IMR-90 (cell line): ENCODE results near the gene DCAF10. TPM values are rescaled to one million over a fixed set of nuclear protein-coding genes. Genes with fewer than 3 reads are reported as not detected.

Experiments
- ATAC-seq: fragments of 200-7000 bp; cut with Tn5 transposase; 2 replicates; pipeline ENCODE4 v1.9.1; 2020; ENCODE audit warnings: low read depth, mild to moderate bottlenecking, moderate library complexity
- BruUV-seq: library from RNA; stranded (reverse); fragments of 400-500 nt; replicated peaks from 2 replicates; lab custom pipeline; 2021; lab: Mats Ljungman, UMichigan
- CTCF ChIA-PET: fragments of 300-600 bp; formaldehyde crosslinking; extraction: SDS; loops from one replicate; lab custom pipeline; 2021; ENCODE audit warnings: antibody characterized with exemption; lab: Yijun Ruan, JAX
- POLR2A ChIA-PET: fragments of 300-600 bp; sonication (Branson Sonifier 250); formaldehyde crosslinking; loops from one replicate; lab custom pipeline; 2022; ENCODE audit warnings: antibody characterized with exemption; ENCODE audit not compliant: unreplicated experiment; lab: Charles Lee
- DNase-seq: peaks from one replicate; pipeline ENCODE4 v3.0.0; 2013
- H2AFZ ChIP-seq: replicated peaks from 2 replicates; pipeline ENCODE3; 2013; ENCODE audit warnings: low read length, mild to moderate bottlenecking; ENCODE audit not compliant: poor library complexity
- H2AK5ac ChIP-seq: 2 replicates; pipeline ENCODE4 v1.6.1; 2013; ENCODE audit warnings: low read depth, low read length, inconsistent platforms
- H2AK9ac ChIP-seq: replicated peaks from 2 replicates; pipeline ENCODE3; 2013; ENCODE audit warnings: mild to moderate bottlenecking, low read depth, low read length, moderate library complexity; ENCODE audit not compliant: poor library complexity
- H2BK120ac ChIP-seq: 2 replicates; pipeline ENCODE4 v1.6.1; 2013; ENCODE audit warnings: low read depth, low read length, inconsistent platforms
- H2BK15ac ChIP-seq: 3 replicates; pipeline ENCODE4 v1.6.1; 2013; ENCODE audit warnings: low read depth, low read length, inconsistent platforms
- H2BK20ac ChIP-seq: 2 replicates; pipeline ENCODE4 v1.6.1; 2013; ENCODE audit warnings: low read depth, mild to moderate bottlenecking, inconsistent platforms, low read length, moderate library complexity
- H2BK5ac ChIP-seq: 2 replicates; pipeline ENCODE4 v1.6.1; 2013; ENCODE audit warnings: mild to moderate bottlenecking, low read depth, low read length, inconsistent platforms; ENCODE audit not compliant: poor library complexity, severe bottlenecking
- H3K14ac ChIP-seq: replicated peaks from 2 replicates; pipeline ENCODE4 v1.6.1; 2013; ENCODE audit warnings: low read depth, low read length, inconsistent platforms
- H3K18ac ChIP-seq: 2 replicates; pipeline ENCODE4 v1.6.1; 2013; ENCODE audit warnings: low read depth, low read length, control low read depth
- H3K23ac ChIP-seq: 2 replicates; pipeline ENCODE4 v1.6.1; 2013; ENCODE audit warnings: low read depth, low read length, inconsistent platforms
- H3K27ac ChIP-seq: 2 replicates; pipeline ENCODE4 v1.5.1; 2013; ENCODE audit warnings: mild to moderate bottlenecking, control low read depth, low read length; ENCODE audit not compliant: insufficient read depth
- H3K27me3 ChIP-seq: 2 replicates; pipeline ENCODE4 v1.6.1; 2013; ENCODE audit warnings: low read length; ENCODE audit not compliant: control insufficient read depth, insufficient read depth
- H3K36me3 ChIP-seq: 2 replicates; pipeline ENCODE4 v1.6.1; 2013; ENCODE audit warnings: low read length, mixed read lengths; ENCODE audit not compliant: control insufficient read depth, insufficient read depth
- H3K4ac ChIP-seq: 2 replicates; pipeline ENCODE4 v1.6.1; 2013; ENCODE audit warnings: low read depth, low read length, inconsistent platforms
- H3K4me1 ChIP-seq: 2 replicates; pipeline ENCODE4 v1.6.1; 2013; ENCODE audit warnings: low read length, mixed read lengths; ENCODE audit not compliant: control insufficient read depth, insufficient read depth
- H3K4me2 ChIP-seq: 2 replicates; pipeline ENCODE4 v1.6.1; 2013; ENCODE audit warnings: low read depth, mild to moderate bottlenecking, control low read depth, low read length, moderate library complexity
- H3K4me3 ChIP-seq: 2 replicates; pipeline ENCODE4 v1.5.1; 2013; ENCODE audit warnings: low read depth, mild to moderate bottlenecking, control low read depth, low read length, moderate library complexity; ENCODE audit not compliant: insufficient read depth
- H3K56ac ChIP-seq: 2 replicates; pipeline ENCODE4 v1.6.1; 2013; ENCODE audit warnings: low read length, inconsistent platforms; ENCODE audit not compliant: insufficient read depth; ENCODE audit errors: extremely low read depth
- H3K79me1 ChIP-seq, 2 experiments: 2 replicates each; pipeline ENCODE4 v1.6.1; 2013; ENCODE audit warnings: low read length in 2 of 2, inconsistent platforms in 1 of 2, low read depth in 1 of 2
- H3K9ac ChIP-seq: 2 replicates; pipeline ENCODE4 v1.6.1; 2013; ENCODE audit warnings: low read depth, low read length, control low read depth
- H3K9me1 ChIP-seq: 2 replicates; pipeline ENCODE4 v1.6.1; 2013; ENCODE audit warnings: low read length, inconsistent platforms; ENCODE audit not compliant: insufficient read depth
- H3K9me3 ChIP-seq: 2 replicates; pipeline ENCODE4 v1.6.1; 2013; ENCODE audit warnings: low read length; ENCODE audit not compliant: control insufficient read depth, insufficient read depth
- H4K20me1 ChIP-seq: 2 replicates; pipeline ENCODE4 v1.6.1; 2013; ENCODE audit warnings: low read length, inconsistent platforms; ENCODE audit not compliant: insufficient read depth
- H4K5ac ChIP-seq: 2 replicates; pipeline ENCODE4 v1.6.1; 2013; ENCODE audit warnings: mild to moderate bottlenecking, low read depth, low read length, control low read depth
- H4K8ac ChIP-seq, 2 experiments: 2 replicates each; pipeline ENCODE4 v1.6.1; 2013; ENCODE audit warnings: low read depth in 2 of 2, low read length in 2 of 2, control low read depth in 1 of 2, inconsistent platforms in 1 of 2
- H4K91ac ChIP-seq: 2 replicates; pipeline ENCODE4 v1.6.1; 2013; ENCODE audit warnings: low read depth, low read length, inconsistent platforms; ENCODE audit not compliant: insufficient read depth
- CEBPB ChIP-seq: IDR thresholded peaks from 2 replicates; pipeline ENCODE4 v1.6.1; 2012; ENCODE audit warnings: low read depth, low read length, improper control_type of control experiment
- CHD1 ChIP-seq: IDR thresholded peaks from 2 replicates; pipeline ENCODE4 v1.6.1; 2012; ENCODE audit warnings: low read depth, low read length, improper control_type of control experiment
- FOS ChIP-seq: fragments of 150-350 bp; IDR thresholded peaks from 2 replicates; pipeline ENCODE4 v1.6.1; 2016; ENCODE audit warnings: low read depth, low read length
- NFE2L2 ChIP-seq: fragments of 150-350 bp; IDR thresholded peaks from 2 replicates; pipeline ENCODE4 v1.6.1; 2016; ENCODE audit warnings: low read depth, mild to moderate bottlenecking, low read length
- RCOR1 ChIP-seq: IDR thresholded peaks from 2 replicates; pipeline ENCODE4 v1.6.1; 2012; ENCODE audit warnings: mild to moderate bottlenecking, low read length, improper control_type of control experiment; ENCODE audit not compliant: insufficient replicate concordance
- SMC3 ChIP-seq: fragments of 150-350 bp; IDR thresholded peaks from 2 replicates; pipeline ENCODE4 v1.6.1; 2016; ENCODE audit warnings: low read depth, mild to moderate bottlenecking, antibody characterized with exemption, low read length, moderate library complexity
- WGBS, 2 experiments: methylation state at CpG; one replicate each; pipeline versions ENCODE4 v1.1.5 to v1.1.7; 2013; ENCODE audit warnings: missing lambda C conversion rate in 2 of 2; ENCODE audit not compliant: insufficient read length in 1 of 2; ENCODE audit errors: extremely low coverage in 2 of 2; 5-methylcytosine and 5-hydroxymethylcytosine counted together
- dilution Hi-C: fragments of 300-500 bp; cut with HindIII; formaldehyde crosslinking; loops from one replicate; pipeline ENCODE4 v1.14.3; 2018; ENCODE audit warnings: low sequenced_read_pairs; ENCODE audit not compliant: unreplicated experiment
- in situ Hi-C: fragments of 300-500 bp; cut with MboI; formaldehyde crosslinking; loops from 3 replicates; pipeline ENCODE4 v1.14.3; 2019; ENCODE audit warnings: low sequenced_read_pairs, inconsistent platforms, mixed read lengths
- intact Hi-C: fragments of 100-400 bp; cut with micrococcal nuclease; formaldehyde crosslinking; loops from 2 replicates; pipeline ENCODE4 v1.10.0; 2022
- polyA plus RNA-seq, 3 experiments: library from polyadenylated mRNA; depleted of rRNA; stranded (reverse); fragments of >200 nt; gene quantifications; 2 replicates each; pipeline ENCODE4 v1.2.3, GENCODE V29; 2012; ENCODE audit warnings: low replicate concordance in 1 of 3
- total RNA-seq: library from RNA; depleted of rRNA; stranded (reverse); fragments of >200 nt; gene quantifications from 2 replicates; pipeline ENCODE4 v1.2.3, GENCODE V29; 2012
- TF ChIP-seq, protein P1 (sequence below): fragments of 150-350 bp; IDR thresholded peaks from 2 replicates; pipeline ENCODE4 v1.6.1; 2016; ENCODE audit warnings: low read depth, mild to moderate bottlenecking, low read length, moderate library complexity, borderline replicate concordance
- TF ChIP-seq, protein P2 (sequence below): fragments of 150-350 bp; IDR thresholded peaks from 2 replicates; pipeline ENCODE4 v1.6.1; 2017; ENCODE audit warnings: mild to moderate bottlenecking, antibody characterized with exemption, low read length, low read depth

Gene DCAF10
- total and polyA plus RNA-seq, 2 of the 4 experiments (the other 2 are of a cell fraction) = 17.1 to 19.4 TPM

DNA sequence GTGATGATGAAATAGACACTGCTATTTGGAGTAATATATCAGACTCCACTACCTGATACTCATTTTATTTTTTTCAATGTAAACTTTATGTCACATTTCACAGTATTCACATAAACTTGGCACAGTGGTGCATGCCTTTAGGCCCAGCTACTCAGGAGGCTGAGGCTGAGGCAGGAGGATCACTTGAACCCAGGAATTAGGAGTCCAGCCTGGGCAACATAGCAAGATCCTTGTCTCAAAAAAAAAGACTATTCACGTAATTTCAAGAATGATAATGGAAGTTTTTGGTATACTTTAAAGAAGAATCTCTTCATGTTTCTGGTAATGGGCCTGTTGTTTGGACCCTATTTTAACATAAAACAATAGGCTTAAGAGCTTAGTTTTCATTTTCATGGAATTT is 56.0 kb downstream of the DCAF10 start:
- Histone ChIP-seq H3K27me3 (no peaks in the 10 kb centered on the region), H3K9me1 (peaks cover 3% of the 10 kb centered on the region), H4K8ac (no peak overlapping the region), H2BK20ac (no peak overlapping the region), H4K5ac (no peak overlapping the region), H3K4me1 (no peaks in the 10 kb centered on the region), H3K9ac (no peak overlapping the region), H3K23ac (no peak overlapping the region), H2AK9ac (no peak overlapping the region), H2AK5ac (no peak overlapping the region), H3K4me3 (no peak overlapping the region), H3K4ac (no peak overlapping the region), H3K14ac (no peak overlapping the region), H2AFZ (no peak overlapping the region), H3K27ac (no peak overlapping the region), H3K4me2 (no peak overlapping the region), H4K91ac (no peak overlapping the region), H4K20me1 (no peaks in the 10 kb centered on the region), H3K79me1 (peaks cover 1 to 12% of the 10 kb centered on the region in 2 experiments; a peak in 2 of 4 replicates), H2BK120ac (no peak overlapping the region), H3K36me3 (peaks cover 20% of the 10 kb centered on the region), H2BK15ac (no peak overlapping the region), H3K9me3 (no peaks in the 10 kb centered on the region), H2BK5ac (no peak overlapping the region), H3K18ac (no peak overlapping the region), H3K56ac (no peak overlapping the region)
- no peak for ATAC-seq
- no peak for TF ChIP-seq CEBPB
- TF ChIP-seq, protein P1, sequence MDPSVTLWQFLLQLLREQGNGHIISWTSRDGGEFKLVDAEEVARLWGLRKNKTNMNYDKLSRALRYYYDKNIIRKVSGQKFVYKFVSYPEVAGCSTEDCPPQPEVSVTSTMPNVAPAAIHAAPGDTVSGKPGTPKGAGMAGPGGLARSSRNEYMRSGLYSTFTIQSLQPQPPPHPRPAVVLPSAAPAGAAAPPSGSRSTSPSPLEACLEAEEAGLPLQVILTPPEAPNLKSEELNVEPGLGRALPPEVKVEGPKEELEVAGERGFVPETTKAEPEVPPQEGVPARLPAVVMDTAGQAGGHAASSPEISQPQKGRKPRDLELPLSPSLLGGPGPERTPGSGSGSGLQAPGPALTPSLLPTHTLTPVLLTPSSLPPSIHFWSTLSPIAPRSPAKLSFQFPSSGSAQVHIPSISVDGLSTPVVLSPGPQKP = no peak
- no peak for TF ChIP-seq RCOR1
- no peak for TF ChIP-seq CHD1
- TF ChIP-seq SMC3 = no peak
- TF ChIP-seq, protein P2, sequence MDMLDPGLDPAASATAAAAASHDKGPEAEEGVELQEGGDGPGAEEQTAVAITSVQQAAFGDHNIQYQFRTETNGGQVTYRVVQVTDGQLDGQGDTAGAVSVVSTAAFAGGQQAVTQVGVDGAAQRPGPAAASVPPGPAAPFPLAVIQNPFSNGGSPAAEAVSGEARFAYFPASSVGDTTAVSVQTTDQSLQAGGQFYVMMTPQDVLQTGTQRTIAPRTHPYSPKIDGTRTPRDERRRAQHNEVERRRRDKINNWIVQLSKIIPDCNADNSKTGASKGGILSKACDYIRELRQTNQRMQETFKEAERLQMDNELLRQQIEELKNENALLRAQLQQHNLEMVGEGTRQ = no peak
- no peak for TF ChIP-seq NFE2L2
- TF ChIP-seq FOS = no peak
- no peak for DNase-seq
- ChIA-PET POLR2A (no interaction called here), CTCF (no interaction called here)
- BruUV-seq = no TSS peak
- intact Hi-C loops = loop anchor here (5.0 kb wide), 1 partner anchor 406 kb away; no protein-coding TSS in a partner anchor
- dilution Hi-C loops = no loop called here
- in situ Hi-C loops = no loop called here
- no CpG with 5 or more reads among the region's 1 CpG for WGBS, 2 experiments
